HepG2 (cell line): ENCODE data around the gene DPP6. TPM values are rescaled to one million over a fixed set of nuclear protein-coding genes. Genes with fewer than 3 reads are reported as not detected.
A peak's percentile ranks its signal among the peaks of the same experiment; 100 is the strongest.

ENCODE experiments used
- ATAC-seq: fragments of 200-7000 bp; cut with Tn5 transposase; 3 replicates; pipeline ENCODE4 v1.9.1; 2020; ENCODE audit warnings: mild to moderate bottlenecking, moderate library complexity
- BruUV-seq: library from RNA; stranded (reverse); fragments of 400-500 nt; replicated peaks from 2 replicates; lab custom pipeline; 2021; lab: Mats Ljungman, UMichigan
- CTCF ChIA-PET: fragments of 300-600 bp; formaldehyde crosslinking; extraction: SDS; loops from one replicate; lab custom pipeline; 2021; ENCODE audit warnings: low total read pairs, inconsistent platforms, low intra/inter-chr PET ratio; lab: Yijun Ruan, JAX
- POLR2A ChIA-PET: fragments of 350-600 bp; sonication (Branson Sonifier 250); formaldehyde crosslinking; loops from one replicate; lab custom pipeline; 2020; ENCODE audit warnings: antibody characterized with exemption, inconsistent platforms; lab: Yijun Ruan, JAX
- DNase-seq: peaks from one replicate; pipeline ENCODE4 v3.0.0-alpha.2; 2015; ENCODE audit warnings: low spot score
- FAIRE-seq: peaks from 3 replicates; lab custom pipeline; 2011; peaks lifted over from hg19 to GRCh38; lab: Jason Lieb, UNC
- H2AFZ ChIP-seq: one replicate; pipeline ENCODE4 v1.6.1; 2011; ENCODE audit warnings: low read length, inconsistent platforms
- H3K27ac ChIP-seq: fragments of 300-600 bp; 3 replicates; pipeline ENCODE4 v1.8.0; 2011; ENCODE audit warnings: mixed run types, mild to moderate bottlenecking, mixed read lengths, low read length, inconsistent platforms; ENCODE audit not compliant: insufficient read depth; ENCODE audit errors: extremely low read length
- H3K27me3 ChIP-seq, 2 experiments: fragments of 200-600 bp in 1 of 2; 2 replicates in 1 of 2; 3 replicates in 1 of 2; pipeline versions ENCODE4 v1.6.0 to v1.8.0; 2011; ENCODE audit warnings: low read length in 2 of 2, mild to moderate bottlenecking in 2 of 2, moderate library complexity in 2 of 2, inconsistent platforms in 1 of 2; ENCODE audit not compliant: insufficient read depth in 2 of 2, control insufficient read depth in 1 of 2
- H3K36me3 ChIP-seq, 2 experiments: fragments of 200-600 bp in 1 of 2; replicated peaks in 1 of 2; 2 replicates in 1 of 2; 3 replicates in 1 of 2; pipeline versions ENCODE4 v1.5.1 to v1.8.0; 2011; ENCODE audit warnings: low read length in 2 of 2, inconsistent platforms in 1 of 2; ENCODE audit not compliant: insufficient read depth in 2 of 2, control insufficient read depth in 1 of 2
- H3K4me1 ChIP-seq: 2 replicates; pipeline ENCODE4 v1.5.1; 2012; ENCODE audit warnings: low read length, inconsistent platforms; ENCODE audit not compliant: insufficient read depth
- H3K4me2 ChIP-seq: 2 replicates; pipeline ENCODE4 v1.6.0; 2011; ENCODE audit warnings: low read depth, low read length, inconsistent platforms
- H3K4me3 ChIP-seq, 3 experiments: fragments of 200-600 bp in 1 of 3; sonication (generic), shearing (Covaris generic) in 1 of 3; replicated peaks in 1 of 3; 2 replicates each; pipeline ENCODE4 v1.5.1; 2011 to 2016; ENCODE audit warnings: low read length in 3 of 3, inconsistent platforms in 2 of 3, low read depth in 2 of 3, mild to moderate bottlenecking in 2 of 3, control low read depth in 1 of 3, mixed read lengths in 1 of 3; ENCODE audit not compliant: insufficient read depth in 1 of 3
- H3K79me2 ChIP-seq: one replicate; pipeline ENCODE4 v1.6.1; 2011; ENCODE audit warnings: low read length, inconsistent platforms; ENCODE audit not compliant: insufficient read depth
- H3K9ac ChIP-seq: 2 replicates; pipeline ENCODE4 v1.6.0; 2011; ENCODE audit warnings: mild to moderate bottlenecking, low read depth, low read length, inconsistent platforms; ENCODE audit not compliant: insufficient read depth
- H3K9me3 ChIP-seq: 2 replicates; pipeline ENCODE4 v1.5.1; 2012; ENCODE audit warnings: mild to moderate bottlenecking, low read length
- H4K20me1 ChIP-seq: 2 replicates; pipeline ENCODE4 v1.6.0; 2011; ENCODE audit warnings: inconsistent platforms, mild to moderate bottlenecking, low read length, moderate library complexity; ENCODE audit not compliant: insufficient read depth
- CBX1 ChIP-seq: IDR thresholded peaks from one replicate; pipeline ENCODE4 v1.6.1; 2016; ENCODE audit warnings: antibody characterized with exemption, low read depth
- CENPT ChIP-seq: sonication (generic); formaldehyde crosslinking; IDR thresholded peaks from 2 replicates; pipeline ENCODE4 v1.8.0; 2022; ENCODE audit warnings: low read depth, mild to moderate bottlenecking, moderate library complexity, missing genetic modification reagents
- HDAC2 ChIP-seq: sonication (generic); formaldehyde crosslinking; IDR thresholded peaks from 2 replicates; pipeline ENCODE4 v1.4.0; 2020; ENCODE audit warnings: missing genetic modification reagents
- RAD21 ChIP-seq: fragments of 450-650 bp; formaldehyde crosslinking; IDR thresholded peaks from 2 replicates; pipeline ENCODE4 v1.5.0; 2020; ENCODE audit warnings: mild to moderate bottlenecking
- RORA ChIP-seq: sonication (generic); formaldehyde crosslinking; IDR thresholded peaks from 2 replicates; pipeline ENCODE4 v1.5.0; 2020; ENCODE audit warnings: mild to moderate bottlenecking, missing genetic modification reagents, moderate library complexity
- ZNF713 ChIP-seq: sonication (generic); formaldehyde crosslinking; IDR thresholded peaks from 2 replicates; pipeline ENCODE4 v1.4.0; 2020; ENCODE audit warnings: mild to moderate bottlenecking, missing genetic modification reagents
- WGBS: methylation state at CpG from one replicate; pipeline ENCODE4 v1.1.6; 2017; ENCODE audit warnings: low lambda C conversion rate; 5-methylcytosine and 5-hydroxymethylcytosine counted together
- in situ Hi-C: cut with HindIII; loops from 2 replicates; pipeline ENCODE4 v1.10.0; 2017; ENCODE audit warnings: low pct_unique_long_range_greater_than_20kb; ENCODE audit not compliant: extremely low pct_ligation_motif_present
- intact Hi-C: fragments of 100-400 bp; cut with micrococcal nuclease; formaldehyde crosslinking; loops from one replicate; pipeline ENCODE4 v1.10.0; 2022; ENCODE audit not compliant: unreplicated experiment
- polyA plus RNA-seq, 8 experiments: library from polyadenylated mRNA; depleted of rRNA in 3 of 8; stranded (reverse) in 7 of 8; unstranded in 1 of 8; fragments of >200 nt; fragmentation: Illumina TruSeq in 4 of 8; extraction: Trizol in 4 of 8; gene quantifications; 2 replicates each; pipeline versions ENCODE4 v1.2.1 to v1.2.3, GENCODE V29; 2011 to 2016; ENCODE audit warnings: low read depth in 4 of 8, missing spikeins in 1 of 8, mixed read lengths in 1 of 8; ENCODE audit not compliant: insufficient read depth in 1 of 8
- total RNA-seq, 5 experiments: library from RNA; depleted of rRNA; stranded (reverse); fragments of >200 nt; fragmentation: Illumina TruSeq; extraction: Trizol; gene quantifications; 2 replicates each; pipeline ENCODE4 v1.2.3, GENCODE V29; 2016; ENCODE audit warnings: low read depth in 1 of 5
- TF ChIP-seq, protein P1 (sequence below): sonication (generic); formaldehyde crosslinking; conservative IDR thresholded peaks from 2 replicates; pipeline ENCODE4 v1.4.0; 2020; ENCODE audit warnings: missing genetic modification reagents
- TF ChIP-seq, protein P2 (sequence below): IDR thresholded peaks from 2 replicates; pipeline ENCODE4 v1.6.1; 2016; ENCODE audit warnings: low read depth, borderline replicate concordance
- TF ChIP-seq, protein P3 (sequence below): IDR thresholded peaks from 2 replicates; pipeline ENCODE4 v1.6.1; 2016

The DPP6 gene
- total and polyA plus RNA-seq, 2 of the 13 experiments (the other 11 are each of a cell fraction or from before 2014, with no cell fraction given): not detected

GRCh38 chr7:154409703-154410311 lies 357.6 kb downstream of the DPP6 start (continued):
- TF ChIP-seq, protein P1, sequence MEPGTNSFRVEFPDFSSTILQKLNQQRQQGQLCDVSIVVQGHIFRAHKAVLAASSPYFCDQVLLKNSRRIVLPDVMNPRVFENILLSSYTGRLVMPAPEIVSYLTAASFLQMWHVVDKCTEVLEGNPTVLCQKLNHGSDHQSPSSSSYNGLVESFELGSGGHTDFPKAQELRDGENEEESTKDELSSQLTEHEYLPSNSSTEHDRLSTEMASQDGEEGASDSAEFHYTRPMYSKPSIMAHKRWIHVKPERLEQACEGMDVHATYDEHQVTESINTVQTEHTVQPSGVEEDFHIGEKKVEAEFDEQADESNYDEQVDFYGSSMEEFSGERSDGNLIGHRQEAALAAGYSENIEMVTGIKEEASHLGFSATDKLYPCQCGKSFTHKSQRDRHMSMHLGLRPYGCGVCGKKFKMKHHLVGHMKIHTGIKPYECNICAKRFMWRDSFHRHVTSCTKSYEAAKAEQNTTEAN (CRISPR knock-in tag): 0 out of 2 replicates have a peak, but pooled peaks have one; percentile 28
- TF ChIP-seq, protein P2, sequence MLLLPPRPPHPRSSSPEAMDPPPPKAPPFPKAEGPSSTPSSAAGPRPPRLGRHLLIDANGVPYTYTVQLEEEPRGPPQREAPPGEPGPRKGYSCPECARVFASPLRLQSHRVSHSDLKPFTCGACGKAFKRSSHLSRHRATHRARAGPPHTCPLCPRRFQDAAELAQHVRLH (CRISPR knock-in tag): no peak
- TF ChIP-seq CENPT (CRISPR knock-in tag): no peak
- TF ChIP-seq HDAC2 (CRISPR knock-in tag): peak; percentile 23; the same call in 1 of the 2 replicates
- TF ChIP-seq ZNF713 (CRISPR knock-in tag): no peak
- TF ChIP-seq CBX1: no peak

DNA sequence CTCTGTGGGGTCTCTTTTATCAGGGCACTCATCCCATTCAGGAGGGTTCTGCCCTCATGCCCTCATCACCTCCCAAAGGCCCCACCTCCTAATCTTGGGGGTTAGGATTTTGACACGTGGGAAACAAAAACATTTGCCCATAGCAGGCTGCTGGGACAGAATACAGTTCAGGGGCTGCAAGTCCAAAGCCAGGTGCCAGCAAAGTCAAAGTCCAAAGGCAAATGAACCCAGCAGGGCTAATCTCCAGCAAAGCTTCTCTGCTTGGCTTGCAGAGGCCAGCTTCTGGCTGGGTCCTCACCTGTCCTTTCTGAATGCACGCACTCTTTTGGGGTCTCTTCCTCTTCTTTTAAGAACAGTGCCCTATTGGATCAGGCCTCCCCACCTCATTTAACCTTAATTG lies 359.9 kb downstream of the DPP6 start:
- Histone ChIP-seq H3K4me3 (no peak overlapping the region), H3K4me1 (no peaks in the 10 kb centered on the region), H4K20me1 (no peaks in the 10 kb centered on the region), H2AFZ (no peak overlapping the region), H3K27ac (no peak overlapping the region), H3K4me2 (no peak overlapping the region), H3K79me2 (no peaks in the 10 kb centered on the region), H3K9ac (no peak overlapping the region), H3K27me3 (no peaks in the 10 kb centered on the region; a peak in 1 of 5 replicates), H3K36me3 (no peaks in the 10 kb centered on the region), H3K9me3 (no peaks in the 10 kb centered on the region)
- intact Hi-C loops: no loop called here
- in situ Hi-C loops: no loop called here
- DNase-seq (no peak), ATAC-seq (no peak), FAIRE-seq (no peak)
- BruUV-seq: no TSS peak
- CTCF ChIA-PET: no interaction called here
- WGBS: 13% methylated on average over 1 of the region's 2 CpGs
- POLR2A ChIA-PET: no interaction called here
- TF ChIP-seq, protein P3, sequence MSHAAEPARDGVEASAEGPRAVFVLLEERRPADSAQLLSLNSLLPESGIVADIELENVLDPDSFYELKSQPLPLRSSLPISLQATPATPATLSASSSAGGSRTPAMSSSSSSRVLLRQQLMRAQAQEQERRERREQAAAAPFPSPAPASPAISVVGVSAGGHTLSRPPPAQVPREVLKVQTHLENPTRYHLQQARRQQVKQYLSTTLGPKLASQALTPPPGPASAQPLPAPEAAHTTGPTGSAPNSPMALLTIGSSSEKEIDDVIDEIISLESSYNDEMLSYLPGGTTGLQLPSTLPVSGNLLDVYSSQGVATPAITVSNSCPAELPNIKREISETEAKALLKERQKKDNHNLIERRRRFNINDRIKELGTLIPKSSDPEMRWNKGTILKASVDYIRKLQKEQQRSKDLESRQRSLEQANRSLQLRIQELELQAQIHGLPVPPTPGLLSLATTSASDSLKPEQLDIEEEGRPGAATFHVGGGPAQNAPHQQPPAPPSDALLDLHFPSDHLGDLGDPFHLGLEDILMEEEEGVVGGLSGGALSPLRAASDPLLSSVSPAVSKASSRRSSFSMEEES (CRISPR knock-in tag): no peak
- no peak for TF ChIP-seq RAD21 (CRISPR knock-in tag)
- no peak for TF ChIP-seq RORA (CRISPR knock-in tag)
